Mononuclear cell (primary cell): ENCODE measurements around the gene ANKFN1. TPM values are rescaled to one million over a fixed set of nuclear protein-coding genes. Genes with fewer than 3 reads are reported as not detected.

Source experiments
- H3K27me3 ChIP-seq: 2 replicates; pipeline ENCODE4 v1.6.0; 2011; ENCODE audit warnings: low read length, control low read depth; ENCODE audit not compliant: insufficient read depth
- H3K4me1 ChIP-seq: 2 replicates; pipeline ENCODE4 v1.5.1; 2011; ENCODE audit warnings: mild to moderate bottlenecking, low read length, control low read depth; ENCODE audit not compliant: insufficient read depth
- H3K4me3 ChIP-seq: 2 replicates; pipeline ENCODE4 v1.5.1; 2011; ENCODE audit warnings: mild to moderate bottlenecking, low read length, moderate library complexity
- H3K9me3 ChIP-seq: 2 replicates; pipeline ENCODE4 v1.5.1; 2011; ENCODE audit warnings: low read depth, mild to moderate bottlenecking, control low read depth, low read length
- total RNA-seq: library from RNA; depleted of rRNA; stranded (reverse); fragments of >200 nt; gene quantifications from one replicate; pipeline ENCODE4 v1.2.3, GENCODE V29; 2012

ANKFN1 gene
- total RNA-seq, 1 donor = not detected

DNA sequence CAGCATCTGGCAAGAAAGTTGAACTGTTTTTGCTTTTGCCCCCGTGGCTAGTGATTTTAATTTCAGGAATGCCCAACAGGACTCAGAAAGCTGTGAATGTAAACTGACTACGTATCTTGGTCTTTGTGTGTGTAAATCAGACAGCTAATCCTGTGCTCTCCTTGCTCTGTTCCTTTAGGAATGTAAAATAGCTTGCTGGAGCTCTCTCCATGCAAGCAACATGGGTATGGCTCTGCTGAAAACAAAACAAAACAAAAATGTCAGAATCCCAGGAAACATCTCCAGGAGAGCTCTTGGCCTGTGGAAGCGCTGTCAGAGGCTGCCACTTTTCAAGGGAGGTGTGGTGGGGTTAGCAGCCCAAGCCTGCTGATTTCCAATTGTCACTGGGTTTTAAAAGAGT lies 278.5 kb downstream of the ANKFN1 start:
- H3K4me1 ChIP-seq = no peaks in the 10 kb centered on the region
- H3K27me3 ChIP-seq = no peaks in the 10 kb centered on the region
- H3K4me3 ChIP-seq = no peak overlapping the region
- H3K9me3 ChIP-seq = no peaks in the 10 kb centered on the region

GRCh38 chr17:56432443-56432842 lies 279.2 kb downstream of the ANKFN1 start:
- no peaks in the 10 kb centered on the region for H3K27me3 ChIP-seq
- H3K4me1 ChIP-seq = no peaks in the 10 kb centered on the region
- no peak overlapping the region for H3K4me3 ChIP-seq
- no peaks in the 10 kb centered on the region for H3K9me3 ChIP-seq

DNA sequence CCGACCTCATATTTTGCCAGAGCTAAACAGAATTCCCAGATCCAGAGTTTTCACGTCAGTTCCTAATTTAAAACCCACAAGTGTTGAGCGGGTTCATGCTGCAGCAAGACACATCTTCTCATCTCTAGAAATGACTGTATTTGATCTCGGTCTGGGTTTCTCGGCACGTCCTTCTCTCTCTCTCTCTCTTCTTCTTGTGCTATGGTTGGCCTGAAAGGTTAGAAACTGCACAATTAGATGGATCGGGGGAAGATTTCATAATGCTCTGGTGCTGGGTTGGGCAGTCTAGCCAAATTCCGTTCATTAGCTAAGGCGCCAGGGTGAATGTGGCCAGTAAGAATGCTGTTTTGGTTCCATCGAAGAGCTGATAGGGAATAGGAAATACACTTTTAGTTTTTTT lies 281.3 kb downstream of the ANKFN1 start:
- no peaks in the 10 kb centered on the region for H3K27me3 ChIP-seq
- H3K4me3 ChIP-seq = no peak overlapping the region
- no peaks in the 10 kb centered on the region for H3K4me1 ChIP-seq
- no peaks in the 10 kb centered on the region for H3K9me3 ChIP-seq

DNA sequence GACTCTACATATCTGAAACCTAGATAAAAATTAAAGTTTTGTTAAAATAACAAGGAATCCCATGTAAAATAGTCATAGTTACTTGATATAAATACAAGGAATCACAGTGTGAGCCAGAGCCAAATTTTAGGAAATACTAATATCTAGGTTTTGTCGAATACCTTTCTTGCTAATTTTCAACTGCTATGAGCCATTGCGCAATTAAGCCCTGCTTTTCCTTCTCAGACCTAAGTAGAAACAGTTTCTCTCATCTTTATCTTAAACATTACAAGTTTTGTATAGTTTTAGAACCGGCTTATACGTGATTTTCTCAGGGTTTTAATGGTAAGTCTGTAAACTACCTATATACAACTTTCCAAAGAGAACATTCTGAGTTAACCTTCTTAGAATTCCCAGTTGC lies 282.9 kb downstream of the ANKFN1 start:
- Histone ChIP-seq H3K27me3 (no peaks in the 10 kb centered on the region), H3K4me3 (no peak overlapping the region), H3K9me3 (no peaks in the 10 kb centered on the region), H3K4me1 (no peaks in the 10 kb centered on the region)

DNA sequence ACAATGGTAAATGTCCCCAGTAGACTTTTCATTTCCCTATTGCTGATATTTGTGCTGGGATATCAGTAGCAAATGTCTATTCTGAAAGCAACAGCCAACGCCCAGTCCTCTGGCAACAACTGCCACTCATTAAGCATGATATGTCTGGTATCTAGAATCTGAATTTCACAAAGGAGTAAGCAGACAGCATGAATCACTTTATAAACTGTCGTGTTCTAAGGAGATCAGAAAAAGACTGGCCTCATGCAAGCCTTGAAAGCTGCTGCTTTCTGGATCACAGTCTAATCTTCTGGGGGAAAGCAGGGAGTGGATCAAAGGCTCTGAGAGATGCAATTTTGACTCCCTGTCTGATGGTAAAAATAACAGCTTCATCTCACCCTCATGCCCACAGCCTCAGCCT lies 287.1 kb downstream of the ANKFN1 start:
- Histone ChIP-seq H3K27me3 (no peaks in the 10 kb centered on the region), H3K9me3 (no peaks in the 10 kb centered on the region), H3K4me3 (no peak overlapping the region), H3K4me1 (no peaks in the 10 kb centered on the region)

- H3K4me1 ChIP-seq = no peaks in the 10 kb centered on the region
Observed at GRCh38 chr17:56441308-56441707, 288.0 kb downstream of the ANKFN1 start.

DNA sequence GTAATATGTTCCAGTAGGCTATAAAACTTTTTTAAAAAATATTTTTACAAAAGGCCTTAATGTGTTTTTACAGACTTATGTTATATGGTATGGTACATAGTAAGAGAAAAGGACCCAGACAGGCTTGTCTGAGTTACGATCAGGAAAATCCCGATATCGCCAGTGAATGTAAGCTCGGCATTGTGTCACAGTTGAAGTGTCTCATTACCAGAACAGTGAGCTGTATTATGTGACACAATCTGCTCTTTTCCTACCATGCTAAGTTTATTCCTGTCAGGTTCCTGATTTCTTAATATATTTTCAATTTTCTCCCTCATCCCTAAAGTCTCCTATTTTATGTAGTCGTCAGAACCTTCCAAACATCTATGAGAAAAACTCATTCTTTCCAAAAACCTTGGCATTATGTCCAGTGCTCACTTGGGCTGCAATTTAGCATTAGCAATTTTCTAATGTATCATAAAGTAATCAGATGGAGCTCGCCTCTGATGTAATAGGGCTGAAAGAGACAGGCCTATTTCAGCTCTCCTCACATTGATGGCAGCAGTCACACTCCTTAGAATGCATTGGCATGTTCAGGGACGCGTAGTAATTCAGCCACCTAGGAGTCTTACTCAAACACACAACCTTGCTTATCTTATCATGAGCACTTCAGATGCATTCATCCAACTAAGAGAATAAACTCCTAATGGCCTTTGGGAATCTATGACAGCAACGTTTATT lies 292.6 kb downstream of the ANKFN1 start:
- Histone ChIP-seq H3K9me3 (no peaks in the 10 kb centered on the region), H3K4me1 (no peaks in the 10 kb centered on the region), H3K4me3 (no peak overlapping the region), H3K27me3 (no peaks in the 10 kb centered on the region)

More at GRCh38 chr17:56441308-56441707, 288.0 kb downstream of the ANKFN1 start:
- Histone ChIP-seq H3K4me3 (no peak overlapping the region), H3K27me3 (no peaks in the 10 kb centered on the region), H3K9me3 (no peaks in the 10 kb centered on the region)

DNA sequence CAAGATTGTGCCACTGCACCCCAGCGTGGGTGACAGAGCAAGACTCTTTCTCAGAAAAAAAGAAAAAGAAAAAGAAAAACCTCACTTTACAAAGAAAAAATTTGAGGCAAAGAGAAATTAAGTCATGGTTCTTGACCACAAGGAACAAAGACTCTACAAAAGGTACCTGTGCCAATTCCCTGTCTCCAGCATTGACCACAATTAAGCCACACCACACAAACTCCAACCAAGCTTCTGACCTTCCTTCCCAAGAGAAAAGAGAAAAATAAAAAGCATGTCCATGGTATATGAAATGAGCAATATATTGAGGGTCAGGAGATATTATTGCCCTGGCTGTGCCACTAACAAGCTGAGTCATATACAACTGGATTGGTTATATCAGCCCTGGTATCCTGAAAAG lies 293.9 kb downstream of the ANKFN1 start:
- Histone ChIP-seq H3K27me3 (no peaks in the 10 kb centered on the region), H3K4me1 (no peaks in the 10 kb centered on the region)

DNA sequence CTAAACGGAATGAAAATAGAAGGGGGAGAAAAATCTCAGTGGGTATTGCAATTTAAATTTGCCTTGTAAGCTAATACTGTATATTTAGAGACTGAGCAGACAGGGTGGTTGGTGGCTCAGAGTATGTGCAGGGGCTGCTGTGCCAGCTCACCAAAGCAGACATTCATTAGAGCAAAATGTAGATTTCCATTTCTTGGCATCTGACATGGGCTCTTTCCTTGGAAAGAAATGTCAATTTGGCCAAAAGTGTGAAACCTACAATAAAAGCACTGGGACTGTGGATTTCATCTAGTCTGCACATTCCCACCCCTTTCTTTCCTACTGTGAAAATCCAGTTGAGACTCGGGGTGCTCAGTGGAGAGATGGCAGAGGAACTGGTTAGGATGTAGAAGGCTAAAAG lies 295.1 kb downstream of the ANKFN1 start:
- Histone ChIP-seq H3K27me3 (no peaks in the 10 kb centered on the region), H3K4me3 (no peak overlapping the region), H3K4me1 (no peaks in the 10 kb centered on the region), H3K9me3 (no peaks in the 10 kb centered on the region)

More for the DNA sequence above, 293.9 kb downstream of the ANKFN1 start:
- no peak overlapping the region for H3K4me3 ChIP-seq
- no peaks in the 10 kb centered on the region for H3K9me3 ChIP-seq

- no peaks in the 10 kb centered on the region for H3K4me1 ChIP-seq
- H3K4me3 ChIP-seq = no peak overlapping the region
- H3K9me3 ChIP-seq = no peaks in the 10 kb centered on the region
- H3K27me3 ChIP-seq = no peaks in the 10 kb centered on the region
Observed at GRCh38 chr17:56449176-56449575, 295.9 kb downstream of the ANKFN1 start.

DNA sequence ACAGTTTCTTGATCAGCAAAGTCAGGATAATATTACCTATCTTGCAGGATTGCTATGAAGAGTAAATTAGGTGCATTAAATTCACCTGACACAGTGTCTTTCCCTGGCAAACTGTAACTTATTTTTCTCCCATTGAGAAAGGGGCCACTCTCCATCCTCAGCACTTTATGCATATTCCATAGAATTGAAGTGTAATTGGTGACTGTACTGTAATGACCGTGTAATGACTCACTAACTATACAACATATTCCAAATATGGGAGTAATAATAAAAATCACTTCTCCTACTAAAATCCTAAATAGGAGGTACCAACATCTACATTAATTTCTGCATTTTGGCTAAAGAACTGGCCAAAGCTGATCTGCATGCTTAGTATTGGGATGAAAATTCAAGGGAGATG lies 298.4 kb downstream of the ANKFN1 start:
- Histone ChIP-seq H3K9me3 (no peaks in the 10 kb centered on the region), H3K27me3 (peaks cover 4% of the 10 kb centered on the region), H3K4me1 (no peaks in the 10 kb centered on the region), H3K4me3 (no peak overlapping the region)

GRCh38 chr17:56452461-56452860 lies 299.2 kb downstream of the ANKFN1 start:
- Histone ChIP-seq H3K27me3 (peaks cover 4% of the 10 kb centered on the region), H3K9me3 (no peaks in the 10 kb centered on the region), H3K4me1 (no peaks in the 10 kb centered on the region), H3K4me3 (no peak overlapping the region)

- H3K27me3 ChIP-seq = peaks cover 4% of the 10 kb centered on the region
- H3K4me3 ChIP-seq = no peak overlapping the region
- H3K4me1 ChIP-seq = no peaks in the 10 kb centered on the region
- no peaks in the 10 kb centered on the region for H3K9me3 ChIP-seq
Observed at GRCh38 chr17:56457501-56457900, 304.2 kb downstream of the ANKFN1 start.

DNA sequence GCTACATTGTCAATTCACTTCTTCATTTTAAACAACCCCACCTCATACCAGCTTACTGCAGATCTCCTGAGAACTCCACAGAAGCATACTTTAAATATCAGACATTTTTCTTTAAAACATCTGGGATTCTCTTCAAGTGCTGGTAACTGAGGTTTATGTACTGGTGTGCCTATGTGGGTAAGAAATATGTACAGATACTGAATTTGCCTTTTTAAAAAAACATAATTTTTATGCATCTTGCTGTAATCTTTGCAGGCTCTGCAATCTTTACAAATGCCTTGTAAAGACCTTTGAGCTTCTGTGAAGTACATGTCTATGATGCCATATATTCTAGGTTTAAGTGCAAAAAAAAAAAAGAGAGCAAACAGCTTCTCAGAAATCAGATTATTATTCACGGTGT lies 312.6 kb downstream of the ANKFN1 start:
- no peaks in the 10 kb centered on the region for H3K9me3 ChIP-seq

DNA sequence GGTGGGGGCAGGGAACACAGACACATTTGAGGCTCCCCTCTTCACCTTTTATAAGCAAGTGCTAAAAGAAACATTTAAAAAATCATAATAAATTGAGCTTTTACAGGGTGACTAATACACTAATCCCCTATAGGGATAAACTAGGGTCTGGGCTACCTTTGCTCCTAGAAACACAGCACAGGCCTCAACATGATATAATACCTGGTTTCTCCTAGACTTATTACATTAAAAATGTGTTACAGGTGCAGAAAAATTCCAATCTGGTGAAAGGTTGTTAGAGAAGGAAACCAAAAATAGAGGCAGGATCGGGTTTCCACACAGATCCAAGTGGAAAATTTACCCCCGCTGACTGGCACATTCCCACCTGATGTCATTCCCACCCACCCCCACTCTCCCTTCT lies 315.6 kb downstream of the ANKFN1 start:
- H3K27me3 ChIP-seq = no peaks in the 10 kb centered on the region
- no peak overlapping the region for H3K4me3 ChIP-seq
- no peaks in the 10 kb centered on the region for H3K4me1 ChIP-seq
- H3K9me3 ChIP-seq = no peaks in the 10 kb centered on the region

More for the DNA sequence above, 312.6 kb downstream of the ANKFN1 start:
- Histone ChIP-seq H3K27me3 (no peaks in the 10 kb centered on the region), H3K4me1 (no peaks in the 10 kb centered on the region), H3K4me3 (no peak overlapping the region)

- Histone ChIP-seq H3K4me1 (no peaks in the 10 kb centered on the region), H3K4me3 (no peak overlapping the region), H3K27me3 (no peaks in the 10 kb centered on the region), H3K9me3 (no peaks in the 10 kb centered on the region)
Observed at GRCh38 chr17:56471696-56472095, 318.4 kb downstream of the ANKFN1 start.
